Measurements from ENCODE around the gene TENM4.

Gene TENM4

GRCh38 chr11:78667461-78667860, 773.4 kb downstream of the TENM4 start:
- no peak for DNase-seq (ENCODE audit: low spot score)
- in situ Hi-C loops (cut with MboI; ENCODE audit: low pct_unique_long_range_greater_than_20kb, low sequenced_read_pairs, unreplicated experiment): no loop called here
- no peak for TF ChIP-seq CTCF (IDR thresholded peaks at IDR 0.05; ENCODE audit: extremely low read depth, insufficient read depth, missing control alignments)

- DNase-seq (ENCODE audit: low spot score): no peak
- in situ Hi-C loops (cut with MboI; ENCODE audit: low pct_unique_long_range_greater_than_20kb, low sequenced_read_pairs, unreplicated experiment): no loop called here
- no peak for TF ChIP-seq CTCF (IDR thresholded peaks at IDR 0.05; ENCODE audit: extremely low read depth, insufficient read depth, missing control alignments)
Measured at GRCh38 chr11:78666675-78667160, 774.1 kb downstream of the TENM4 start.

- in situ Hi-C loops (cut with MboI; ENCODE audit: low pct_unique_long_range_greater_than_20kb, low sequenced_read_pairs, unreplicated experiment): no loop called here
- TF ChIP-seq CTCF (IDR thresholded peaks at IDR 0.05; ENCODE audit: extremely low read depth, insufficient read depth, missing control alignments): no peak
- no peak for DNase-seq (ENCODE audit: low spot score)
Measured at GRCh38 chr11:78664636-78665035, 776.2 kb downstream of the TENM4 start.

DNA sequence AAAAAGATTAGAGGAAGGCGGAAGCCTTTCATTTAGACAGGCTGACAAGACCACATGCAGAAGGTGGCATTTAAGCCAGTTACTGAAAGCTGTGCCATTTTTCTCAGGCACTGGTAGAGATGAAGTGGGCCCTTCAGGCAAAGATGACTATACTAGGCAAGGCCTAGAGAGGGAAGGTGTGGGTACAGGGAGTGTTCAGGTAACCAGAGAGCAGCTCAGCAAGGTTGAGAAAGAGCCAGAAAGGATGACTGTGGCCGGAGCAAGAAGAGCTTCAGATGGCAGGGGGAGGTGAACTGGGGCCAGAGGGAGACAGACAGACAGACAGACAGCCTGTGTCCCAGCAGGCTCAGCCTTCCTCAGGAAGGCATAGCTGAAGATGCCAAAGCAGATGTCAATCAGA, 778.0 kb downstream of the TENM4 start:
- TF ChIP-seq CTCF (IDR thresholded peaks at IDR 0.05; ENCODE audit: extremely low read depth, insufficient read depth, missing control alignments): no peak
- in situ Hi-C loops (cut with MboI; ENCODE audit: low pct_unique_long_range_greater_than_20kb, low sequenced_read_pairs, unreplicated experiment): no loop called here
- DNase-seq (ENCODE audit: low spot score): no peak

DNA sequence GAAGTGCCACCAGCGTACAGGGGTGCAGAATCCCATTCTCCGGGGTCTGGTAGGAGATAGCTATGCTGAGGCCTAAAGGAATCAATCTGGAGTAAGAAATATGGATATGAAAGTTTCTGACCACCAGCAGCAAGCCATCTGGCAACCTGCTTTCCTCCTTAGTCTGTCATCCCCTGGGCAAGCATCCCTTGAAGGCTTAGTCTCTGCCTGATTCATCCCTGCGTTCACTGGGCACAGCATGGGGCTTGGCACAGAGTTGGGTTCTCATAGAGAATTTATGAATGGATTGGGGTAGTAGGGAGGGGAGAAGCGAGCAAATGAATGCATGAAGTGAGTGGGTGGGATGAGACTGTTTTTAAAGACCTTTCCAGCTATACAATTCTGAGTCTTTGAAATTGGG, 780.4 kb downstream of the TENM4 start:
- in situ Hi-C loops (cut with MboI; ENCODE audit: low pct_unique_long_range_greater_than_20kb, low sequenced_read_pairs, unreplicated experiment): no loop called here
- DNase-seq (ENCODE audit: low spot score): no peak
- TF ChIP-seq CTCF (IDR thresholded peaks at IDR 0.05; ENCODE audit: extremely low read depth, insufficient read depth, missing control alignments): no peak

- in situ Hi-C loops (cut with MboI; ENCODE audit: low pct_unique_long_range_greater_than_20kb, low sequenced_read_pairs, unreplicated experiment): no loop called here
- no peak for DNase-seq (ENCODE audit: low spot score)
- TF ChIP-seq CTCF (IDR thresholded peaks at IDR 0.05; ENCODE audit: extremely low read depth, insufficient read depth, missing control alignments): no peak
Measured at GRCh38 chr11:78659326-78660270, 781.2 kb downstream of the TENM4 start.
